Measurements from ENCODE around the gene FTH1.

- TF ChIP-seq POLR2A (IDR thresholded peaks at IDR 0.05): no peak
- TF ChIP-seq CTCF (IDR thresholded peaks at IDR 0.05 in 8 of 11, conservative IDR thresholded peaks at IDR 0.05 in 3 of 11): no peak
Observed at GRCh38 chr11:61925736-61926135, 41.7 kb downstream of the FTH1 start.
